Activated T-cell treated with anti-CD3 and anti-CD28 coated beads, Interleukin-2, amount 50 U/mL, for 48 hours (primary cell): ENCODE measurements around the gene HBG2.

Experiments
- DNase-seq, 2 experiments: peaks; one replicate each; pipeline ENCODE4 v3.0.0-alpha.2; 2020

Gene HBG2

GRCh38 chr11:5226732-5227310, 27.8 kb downstream of the HBG2 start, which contains the start of gene HBB:
TSS of gene HBB (minus strand) at chr11:5227071. CDS start at chr11:5227021, 50 bp downstream.
- no peak for DNase-seq

- DNase-seq = no peak
Observed at GRCh38 chr11:5225480-5225871, 29.1 kb downstream of the HBG2 start.

- DNase-seq = no peak
Observed at GRCh38 chr11:5224538-5225479, 29.8 kb downstream of the HBG2 start.

- no peak for DNase-seq
Observed at GRCh38 chr11:5223686-5224085, 30.9 kb downstream of the HBG2 start.

DNA sequence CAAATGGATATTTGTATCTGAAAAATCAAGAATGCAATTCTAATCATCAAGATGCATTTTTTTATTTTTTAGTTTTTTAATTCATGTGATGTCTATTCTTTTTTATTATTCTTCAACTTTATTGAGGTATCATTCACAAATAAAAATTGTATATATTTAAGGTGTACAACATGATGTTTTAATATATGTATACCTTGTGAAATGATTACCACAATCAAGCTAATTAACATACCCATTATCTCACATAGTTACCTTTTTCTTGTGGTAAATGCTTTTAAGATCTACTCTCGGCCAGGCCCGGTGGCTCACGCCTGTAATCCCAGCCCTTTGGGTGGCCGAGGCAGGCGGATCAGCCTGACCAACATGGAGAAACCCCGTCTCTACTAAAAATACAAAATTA, 31.4 kb downstream of the HBG2 start:
- no peak for DNase-seq

DNA sequence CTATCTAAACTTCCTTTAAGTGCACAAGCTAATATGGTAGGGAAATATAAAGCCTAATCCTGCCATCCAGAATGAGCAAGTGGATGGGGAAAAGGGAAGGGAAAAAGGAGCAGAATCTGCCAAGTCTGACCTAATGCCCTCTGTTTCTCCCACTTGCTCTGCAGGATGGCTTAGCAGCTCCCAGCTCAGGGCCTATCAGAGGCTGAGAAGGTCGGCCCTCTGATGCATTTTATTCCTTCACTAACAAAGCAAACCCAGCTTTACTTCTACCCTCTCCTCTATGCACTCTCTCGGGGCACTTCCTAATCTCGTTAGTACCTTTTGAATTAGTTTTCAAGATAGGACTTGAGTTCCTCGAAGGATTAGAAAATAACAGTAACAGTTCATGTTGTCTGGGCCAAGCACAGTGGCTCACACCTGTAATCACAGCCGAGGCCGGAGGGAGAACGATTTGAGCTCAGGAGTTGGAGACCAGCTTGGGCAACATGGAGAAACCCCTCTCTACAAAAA, 44.1 kb downstream of the HBG2 start:
- DNase-seq = no peak

GRCh38 chr11:5204787-5205186, 49.8 kb downstream of the HBG2 start:
- no peak for DNase-seq

GRCh38 chr11:5203366-5203765, 51.2 kb downstream of the HBG2 start:
- DNase-seq = no peak
